Activated CD4-positive, alpha-beta T cell treated with anti-CD3 and anti-CD28 coated beads, Interleukin-2, amount 50 U/mL, for 4 hours (primary cell): ENCODE measurements around the gene YAF2.

ENCODE experiments used
- DNase-seq, 2 experiments: peaks; one replicate each; pipeline ENCODE4 v3.0.0-alpha.2; 2020

Gene YAF2

GRCh38 chr12:42141981-42142606, 96.0 kb downstream of the YAF2 start:
- no peak for DNase-seq

DNA sequence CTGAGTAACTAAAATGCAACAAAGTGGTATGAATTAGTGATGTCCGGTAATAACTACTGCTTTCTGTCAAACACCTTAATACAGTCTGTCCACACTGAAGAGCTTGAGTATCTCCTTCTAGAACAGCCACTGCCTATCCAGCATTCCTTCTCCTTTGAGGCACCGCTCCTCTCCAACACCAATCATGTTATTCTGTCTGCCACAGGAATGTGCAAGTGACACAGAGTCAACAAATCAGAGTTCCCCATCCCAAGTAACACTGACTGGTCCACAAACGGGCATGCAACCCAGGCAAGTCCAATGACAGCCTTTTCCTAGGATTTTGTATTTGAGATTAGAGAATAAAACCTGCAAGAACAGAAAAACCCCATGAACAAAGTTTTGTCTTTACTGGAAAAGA, 97.1 kb downstream of the YAF2 start:
- no peak for DNase-seq

DNA sequence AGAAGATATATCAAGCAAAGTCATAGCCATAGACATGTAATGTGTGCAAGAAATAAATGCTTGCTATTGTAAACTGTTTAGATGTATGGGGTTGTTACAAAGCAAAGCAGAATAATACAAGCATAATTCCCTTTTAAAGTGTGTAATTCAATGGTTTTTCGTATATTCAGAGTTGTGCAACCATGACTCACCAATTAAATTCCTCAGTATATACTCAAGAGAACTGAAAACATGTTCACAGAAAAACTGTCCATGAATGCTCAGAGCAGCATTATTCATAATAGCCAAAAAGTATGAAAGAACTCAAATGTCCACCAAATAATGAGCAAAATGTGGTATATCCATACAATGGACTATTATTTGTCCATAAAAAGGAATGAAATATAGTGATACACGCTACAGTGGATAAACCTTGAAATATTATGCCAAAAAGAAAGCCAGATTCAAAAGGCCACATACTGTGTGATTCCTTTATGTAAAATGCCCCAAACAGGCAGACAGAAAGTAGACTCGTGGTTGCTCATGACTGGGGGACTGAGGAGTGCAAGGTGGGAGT, 102.7 kb downstream of the YAF2 start:
- no peak for DNase-seq

- no peak for DNase-seq
Observed at GRCh38 chr12:42130672-42131402, 107.2 kb downstream of the YAF2 start.

- peak in 1 of 2 experiments; percentile 12 for DNase-seq
Observed at GRCh38 chr12:42129595-42130204, 108.3 kb downstream of the YAF2 start.

- DNase-seq: no peak
Observed at GRCh38 chr12:42128888-42129287, 109.2 kb downstream of the YAF2 start.

DNA sequence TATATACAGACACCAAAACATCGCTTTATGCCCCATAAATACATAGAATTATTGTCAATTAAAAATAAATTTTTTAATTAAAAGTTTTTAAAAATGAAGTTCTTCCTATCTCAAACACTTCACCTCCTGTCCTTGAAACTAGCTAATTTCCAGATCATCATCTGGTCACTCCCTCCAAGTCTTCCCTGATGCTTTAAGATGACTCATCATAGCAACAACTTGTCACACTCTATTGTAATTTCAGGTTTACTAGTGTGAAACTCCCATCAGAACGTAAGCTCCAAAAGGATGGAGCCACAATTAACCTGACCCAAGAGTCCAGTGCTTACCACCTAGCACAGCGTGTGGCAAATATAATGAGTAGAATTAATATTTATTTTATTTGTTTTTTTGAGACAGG, 109.7 kb downstream of the YAF2 start:
- DNase-seq: no peak

DNA sequence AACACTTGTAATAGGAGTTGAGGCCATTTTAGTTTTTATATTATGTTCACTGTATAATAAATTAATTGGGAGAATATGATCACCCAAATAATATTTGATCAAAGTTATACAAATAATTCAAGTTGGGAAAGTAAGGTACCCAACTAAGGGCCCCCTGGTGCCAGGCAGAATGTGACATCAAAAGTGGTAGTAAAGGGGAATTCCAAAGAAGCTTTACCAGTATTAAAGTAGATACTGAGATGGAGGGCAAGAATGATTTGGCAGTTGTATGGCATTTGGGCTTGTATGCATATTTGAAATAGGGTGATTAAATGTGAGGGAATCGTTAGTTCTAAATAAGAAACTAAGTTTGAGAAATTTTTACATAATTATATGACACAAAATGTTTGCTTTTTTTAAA, 111.1 kb downstream of the YAF2 start:
- no peak for DNase-seq

DNA sequence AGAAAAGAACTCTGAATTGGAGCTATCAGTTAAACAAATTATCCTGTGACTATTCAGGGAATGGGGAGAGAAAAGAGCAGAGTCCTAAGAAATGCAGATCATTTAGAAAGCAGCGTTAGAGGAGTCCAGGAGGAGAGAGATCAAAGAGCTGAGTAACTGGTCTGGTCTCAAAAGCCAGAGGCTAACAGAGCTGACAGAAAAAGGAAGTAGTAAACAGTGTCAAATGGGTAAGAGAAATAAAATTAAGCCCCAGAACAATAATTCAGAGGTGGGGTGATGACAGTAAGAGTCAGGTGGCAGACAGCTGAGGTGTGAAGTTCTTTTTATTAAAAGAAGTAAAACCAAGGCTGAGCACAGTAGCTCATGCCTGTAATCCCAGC, 112.7 kb downstream of the YAF2 start:
- no peak for DNase-seq

DNA sequence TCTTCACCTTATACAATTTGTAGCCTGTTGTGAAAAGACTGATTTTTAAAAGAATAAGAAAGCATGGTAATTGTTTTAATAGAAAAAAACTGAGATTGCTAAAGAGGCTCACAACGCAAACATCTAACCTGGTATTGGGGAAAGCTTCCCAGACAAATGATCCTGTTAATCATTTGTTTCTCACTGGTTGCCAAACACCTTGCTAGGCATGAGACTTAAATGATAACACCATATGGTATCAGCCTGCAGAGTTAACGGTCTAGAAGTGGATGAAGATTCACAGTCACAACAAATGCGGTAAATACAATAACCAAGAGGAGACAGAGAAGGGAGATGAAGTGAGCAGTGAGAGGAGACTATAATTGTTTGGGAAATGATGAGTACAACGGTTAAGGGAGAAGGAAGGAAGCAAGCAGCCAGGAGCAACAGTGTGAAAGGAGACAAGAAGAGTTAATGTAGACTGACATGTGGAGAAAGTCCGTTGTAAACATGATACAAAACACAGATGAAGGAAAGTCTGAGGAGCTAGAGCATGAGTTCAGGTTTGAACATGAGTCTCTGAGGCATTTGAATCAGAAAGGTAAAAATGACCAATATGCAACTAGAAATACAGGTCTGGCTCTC, 113.2 kb downstream of the YAF2 start:
- DNase-seq: no peak

DNA sequence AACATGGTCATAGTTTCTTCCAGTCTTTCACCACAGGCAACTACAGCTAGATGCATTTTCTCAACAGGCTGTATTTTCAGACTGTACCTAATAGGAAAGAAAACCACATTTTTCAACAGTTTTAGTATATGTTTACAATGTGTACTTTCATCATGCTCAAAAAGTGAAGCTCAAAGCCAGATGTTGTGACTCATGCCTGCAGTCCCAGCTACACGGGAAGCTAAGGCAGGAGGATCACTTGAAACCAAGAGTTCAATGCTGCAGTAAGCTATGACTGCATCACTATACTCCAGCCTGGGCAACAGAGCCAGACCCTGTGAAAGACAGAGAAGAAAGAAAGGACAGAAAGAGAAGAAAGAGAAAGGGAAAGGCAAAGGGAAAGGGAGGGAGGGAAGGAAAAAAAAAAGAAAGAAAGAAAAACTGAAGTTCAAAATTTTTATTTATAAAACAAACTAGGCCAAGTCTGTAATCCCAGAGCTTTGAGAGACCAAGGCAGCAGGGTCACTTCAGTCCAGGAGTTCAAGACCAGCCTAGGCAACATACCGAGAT, 118.9 kb downstream of the YAF2 start:
- no peak for DNase-seq

DNA sequence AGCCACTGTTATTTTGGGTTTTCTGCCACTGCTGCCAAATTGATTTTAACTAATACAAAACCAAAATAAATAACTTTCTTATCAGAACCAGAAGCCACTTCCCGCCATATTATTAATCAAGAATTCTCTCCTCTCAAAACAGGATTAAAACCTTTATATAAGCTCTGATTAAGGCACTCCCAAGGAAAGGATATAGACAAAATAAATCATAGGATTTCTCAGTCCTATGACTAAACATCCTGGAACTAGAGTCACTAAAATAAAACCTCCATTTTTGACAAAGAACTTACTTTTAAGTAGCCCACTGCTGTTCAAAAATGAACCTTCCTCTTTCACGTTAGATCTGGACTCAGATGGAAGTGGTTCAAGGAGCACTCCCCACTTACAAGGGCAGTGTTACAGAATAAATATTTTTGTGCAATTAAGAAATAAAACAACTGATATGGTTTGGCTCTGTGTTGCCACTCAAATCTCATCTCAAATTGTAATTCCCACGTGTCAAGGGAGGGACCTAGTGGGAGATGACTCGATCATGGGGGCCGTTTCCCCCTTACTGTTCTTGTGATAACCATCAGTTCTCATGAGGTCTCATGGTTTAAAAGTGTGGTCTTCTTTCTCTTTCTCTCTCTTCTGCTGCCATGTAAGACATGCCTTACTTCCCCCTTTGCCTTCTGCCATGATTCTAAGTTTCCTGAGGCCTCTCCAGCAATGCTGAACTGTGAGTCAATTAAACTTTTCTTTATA, 119.7 kb downstream of the YAF2 start:
- DNase-seq: no peak

DNA sequence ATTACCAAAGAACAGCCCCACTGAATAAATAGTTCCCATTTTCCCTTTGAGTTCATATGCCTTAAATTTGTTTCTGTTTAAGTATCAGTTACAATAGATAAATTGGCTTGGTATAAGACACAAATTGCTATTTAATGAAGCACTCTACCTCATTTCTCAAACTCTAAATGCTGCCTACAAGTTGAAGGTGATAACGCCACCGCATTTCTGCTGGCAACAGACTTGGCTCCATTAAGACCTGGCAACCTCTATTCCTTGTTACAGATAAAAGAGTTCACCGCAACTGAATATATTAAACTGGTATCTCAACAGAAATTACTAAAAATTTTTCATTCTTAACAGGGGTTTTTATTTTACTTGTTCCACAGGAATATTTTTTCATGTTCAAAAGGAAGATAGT, 129.0 kb downstream of the YAF2 start:
- DNase-seq: no peak
